H1 (cell line): Measurements from ENCODE around the gene ZNF831. TPM values are rescaled to one million over a fixed set of nuclear protein-coding genes. Genes with fewer than 3 reads are reported as not detected.

Source experiments
- BACH1 ChIP-seq: IDR thresholded peaks from 2 replicates; pipeline ENCODE4 v1.6.1; 2012; ENCODE audit warnings: low read length, improper control_type of control experiment
- CBX5 ChIP-seq: fragments of 300-800, 300-1000 bp; sonication (generic); IDR thresholded peaks from 2 replicates; pipeline ENCODE4 v1.7.1; 2016; ENCODE audit warnings: antibody characterized with exemption, low read length, low read depth
- CHD2 ChIP-seq: IDR thresholded peaks from 2 replicates; pipeline ENCODE4 v1.6.1; 2012; ENCODE audit warnings: low read length, improper control_type of control experiment
- EP300 ChIP-seq, 2 experiments: IDR thresholded peaks; 1 replicate in 1 of 2; 2 replicates in 1 of 2; pipeline ENCODE4 v1.6.1; 2011 to 2012; ENCODE audit warnings: low read depth in 2 of 2, low read length in 2 of 2, mild to moderate bottlenecking in 2 of 2, borderline replicate concordance in 1 of 2, inconsistent platforms in 1 of 2, moderate library complexity in 1 of 2
- KDM4A ChIP-seq: IDR thresholded peaks from one replicate; pipeline ENCODE4 v1.7.1; 2012; ENCODE audit warnings: low read depth, mild to moderate bottlenecking, moderate library complexity, low read length, inconsistent platforms; ENCODE audit not compliant: severe bottlenecking
- MAFK ChIP-seq: IDR thresholded peaks from 2 replicates; pipeline ENCODE4 v1.6.1; 2012; ENCODE audit warnings: low read depth, mild to moderate bottlenecking, improper control_type of control experiment, low read length
- POLR2A ChIP-seq, 2 experiments: IDR thresholded peaks; 1 replicate in 1 of 2; 2 replicates in 1 of 2; pipeline ENCODE4 v1.6.1; 2011; ENCODE audit warnings: low read depth in 2 of 2, low read length in 2 of 2, mild to moderate bottlenecking in 2 of 2; ENCODE audit errors: control extremely low read depth in 1 of 2
- RNF2 ChIP-seq: fragments of 200-900, 300-1000 bp; sonication (generic); IDR thresholded peaks from 2 replicates; pipeline ENCODE4 v1.7.1; 2016; ENCODE audit warnings: borderline replicate concordance, low read depth, mild to moderate bottlenecking, antibody characterized with exemption, low read length; ENCODE audit not compliant: poor library complexity, severe bottlenecking; ENCODE audit errors: missing control alignments
- SIN3A ChIP-seq, 2 experiments: IDR thresholded peaks in 1 of 2; conservative IDR thresholded peaks in 1 of 2; 2 replicates each; pipeline ENCODE4 v1.6.1; 2011 to 2012; ENCODE audit warnings: low read length in 2 of 2, improper control_type of control experiment in 1 of 2, low read depth in 1 of 2, mild to moderate bottlenecking in 1 of 2
- TBP ChIP-seq: IDR thresholded peaks from 2 replicates; pipeline ENCODE4 v1.6.1; 2011; ENCODE audit warnings: low read depth, low read length, improper control_type of control experiment
- polyA plus RNA-seq, 7 experiments: library from polyadenylated mRNA; depleted of rRNA in 3 of 7; stranded (reverse) in 5 of 7; unstranded in 2 of 7; fragments of >200 nt in 5 of 7; fragments of 200-250 nt in 2 of 7; gene quantifications; 1 replicate in 5 of 7; 2 replicates in 1 of 7; 4 replicates in 1 of 7; pipeline versions ENCODE4 v1.2.1 to v1.2.3, GENCODE V29; 2011 to 2013; ENCODE audit warnings: missing spikeins in 2 of 7, mixed read lengths in 2 of 7
- total RNA-seq: library from RNA; stranded (reverse); fragmentation: NEBNext Ultra II Directional; extraction: Animal tissue kit (Norgen Biotek cat#: 25700); gene quantifications from 2 replicates; pipeline ENCODE4 v1.2.1, GENCODE V29; 2021
- TF ChIP-seq, protein P1 (sequence below): fragments of 300-600 bp; sonication (generic); IDR thresholded peaks from 2 replicates; pipeline ENCODE4 v1.7.1; 2012; ENCODE audit warnings: low read length, moderate library complexity, mild to moderate bottlenecking, inconsistent platforms; ENCODE audit not compliant: insufficient replicate concordance
- TF ChIP-seq, protein P2 (sequence below): IDR thresholded peaks from 2 replicates; pipeline ENCODE4 v1.6.1; 2012; ENCODE audit warnings: inconsistent platforms

The ZNF831 gene
- total and polyA plus RNA-seq, 2 of the 8 experiments (the other 6 are each of a cell fraction or from before 2014, with no cell fraction given): not detected

DNA sequence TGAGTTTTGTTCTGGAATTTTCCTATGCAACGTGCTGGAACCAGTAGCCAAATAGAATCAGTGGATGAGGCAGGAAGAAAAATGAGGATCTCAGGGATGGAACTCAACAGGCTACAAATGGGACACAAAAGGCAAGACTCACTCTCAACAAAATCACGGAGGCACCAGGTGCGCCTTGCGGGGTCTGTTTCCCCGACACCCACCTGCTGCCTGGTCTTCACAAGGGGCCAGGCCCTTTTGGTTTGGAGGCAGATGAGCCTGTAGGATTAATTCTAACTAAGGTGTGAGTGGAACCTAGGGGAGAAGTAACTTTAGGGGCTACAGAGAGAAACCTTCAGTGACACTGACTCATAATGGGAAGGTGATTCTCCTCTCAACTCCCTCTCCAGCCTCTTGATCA lies 56.5 kb downstream of the ZNF831 start (continued):
- TF ChIP-seq, protein P1, sequence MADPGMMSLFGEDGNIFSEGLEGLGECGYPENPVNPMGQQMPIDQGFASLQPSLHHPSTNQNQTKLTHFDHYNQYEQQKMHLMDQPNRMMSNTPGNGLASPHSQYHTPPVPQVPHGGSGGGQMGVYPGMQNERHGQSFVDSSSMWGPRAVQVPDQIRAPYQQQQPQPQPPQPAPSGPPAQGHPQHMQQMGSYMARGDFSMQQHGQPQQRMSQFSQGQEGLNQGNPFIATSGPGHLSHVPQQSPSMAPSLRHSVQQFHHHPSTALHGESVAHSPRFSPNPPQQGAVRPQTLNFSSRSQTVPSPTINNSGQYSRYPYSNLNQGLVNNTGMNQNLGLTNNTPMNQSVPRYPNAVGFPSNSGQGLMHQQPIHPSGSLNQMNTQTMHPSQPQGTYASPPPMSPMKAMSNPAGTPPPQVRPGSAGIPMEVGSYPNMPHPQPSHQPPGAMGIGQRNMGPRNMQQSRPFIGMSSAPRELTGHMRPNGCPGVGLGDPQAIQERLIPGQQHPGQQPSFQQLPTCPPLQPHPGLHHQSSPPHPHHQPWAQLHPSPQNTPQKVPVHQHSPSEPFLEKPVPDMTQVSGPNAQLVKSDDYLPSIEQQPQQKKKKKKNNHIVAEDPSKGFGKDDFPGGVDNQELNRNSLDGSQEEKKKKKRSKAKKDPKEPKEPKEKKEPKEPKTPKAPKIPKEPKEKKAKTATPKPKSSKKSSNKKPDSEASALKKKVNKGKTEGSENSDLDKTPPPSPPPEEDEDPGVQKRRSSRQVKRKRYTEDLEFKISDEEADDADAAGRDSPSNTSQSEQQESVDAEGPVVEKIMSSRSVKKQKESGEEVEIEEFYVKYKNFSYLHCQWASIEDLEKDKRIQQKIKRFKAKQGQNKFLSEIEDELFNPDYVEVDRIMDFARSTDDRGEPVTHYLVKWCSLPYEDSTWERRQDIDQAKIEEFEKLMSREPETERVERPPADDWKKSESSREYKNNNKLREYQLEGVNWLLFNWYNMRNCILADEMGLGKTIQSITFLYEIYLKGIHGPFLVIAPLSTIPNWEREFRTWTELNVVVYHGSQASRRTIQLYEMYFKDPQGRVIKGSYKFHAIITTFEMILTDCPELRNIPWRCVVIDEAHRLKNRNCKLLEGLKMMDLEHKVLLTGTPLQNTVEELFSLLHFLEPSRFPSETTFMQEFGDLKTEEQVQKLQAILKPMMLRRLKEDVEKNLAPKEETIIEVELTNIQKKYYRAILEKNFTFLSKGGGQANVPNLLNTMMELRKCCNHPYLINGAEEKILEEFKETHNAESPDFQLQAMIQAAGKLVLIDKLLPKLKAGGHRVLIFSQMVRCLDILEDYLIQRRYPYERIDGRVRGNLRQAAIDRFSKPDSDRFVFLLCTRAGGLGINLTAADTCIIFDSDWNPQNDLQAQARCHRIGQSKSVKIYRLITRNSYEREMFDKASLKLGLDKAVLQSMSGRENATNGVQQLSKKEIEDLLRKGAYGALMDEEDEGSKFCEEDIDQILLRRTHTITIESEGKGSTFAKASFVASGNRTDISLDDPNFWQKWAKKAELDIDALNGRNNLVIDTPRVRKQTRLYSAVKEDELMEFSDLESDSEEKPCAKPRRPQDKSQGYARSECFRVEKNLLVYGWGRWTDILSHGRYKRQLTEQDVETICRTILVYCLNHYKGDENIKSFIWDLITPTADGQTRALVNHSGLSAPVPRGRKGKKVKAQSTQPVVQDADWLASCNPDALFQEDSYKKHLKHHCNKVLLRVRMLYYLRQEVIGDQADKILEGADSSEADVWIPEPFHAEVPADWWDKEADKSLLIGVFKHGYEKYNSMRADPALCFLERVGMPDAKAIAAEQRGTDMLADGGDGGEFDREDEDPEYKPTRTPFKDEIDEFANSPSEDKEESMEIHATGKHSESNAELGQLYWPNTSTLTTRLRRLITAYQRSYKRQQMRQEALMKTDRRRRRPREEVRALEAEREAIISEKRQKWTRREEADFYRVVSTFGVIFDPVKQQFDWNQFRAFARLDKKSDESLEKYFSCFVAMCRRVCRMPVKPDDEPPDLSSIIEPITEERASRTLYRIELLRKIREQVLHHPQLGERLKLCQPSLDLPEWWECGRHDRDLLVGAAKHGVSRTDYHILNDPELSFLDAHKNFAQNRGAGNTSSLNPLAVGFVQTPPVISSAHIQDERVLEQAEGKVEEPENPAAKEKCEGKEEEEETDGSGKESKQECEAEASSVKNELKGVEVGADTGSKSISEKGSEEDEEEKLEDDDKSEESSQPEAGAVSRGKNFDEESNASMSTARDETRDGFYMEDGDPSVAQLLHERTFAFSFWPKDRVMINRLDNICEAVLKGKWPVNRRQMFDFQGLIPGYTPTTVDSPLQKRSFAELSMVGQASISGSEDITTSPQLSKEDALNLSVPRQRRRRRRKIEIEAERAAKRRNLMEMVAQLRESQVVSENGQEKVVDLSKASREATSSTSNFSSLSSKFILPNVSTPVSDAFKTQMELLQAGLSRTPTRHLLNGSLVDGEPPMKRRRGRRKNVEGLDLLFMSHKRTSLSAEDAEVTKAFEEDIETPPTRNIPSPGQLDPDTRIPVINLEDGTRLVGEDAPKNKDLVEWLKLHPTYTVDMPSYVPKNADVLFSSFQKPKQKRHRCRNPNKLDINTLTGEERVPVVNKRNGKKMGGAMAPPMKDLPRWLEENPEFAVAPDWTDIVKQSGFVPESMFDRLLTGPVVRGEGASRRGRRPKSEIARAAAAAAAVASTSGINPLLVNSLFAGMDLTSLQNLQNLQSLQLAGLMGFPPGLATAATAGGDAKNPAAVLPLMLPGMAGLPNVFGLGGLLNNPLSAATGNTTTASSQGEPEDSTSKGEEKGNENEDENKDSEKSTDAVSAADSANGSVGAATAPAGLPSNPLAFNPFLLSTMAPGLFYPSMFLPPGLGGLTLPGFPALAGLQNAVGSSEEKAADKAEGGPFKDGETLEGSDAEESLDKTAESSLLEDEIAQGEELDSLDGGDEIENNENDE: no peak
- TF ChIP-seq SIN3A (conservative IDR thresholded peaks at IDR 0.05 in 1 of 2, IDR thresholded peaks at IDR 0.05 in 1 of 2; ENCODE audit: low read depth in 1 of 2, low read length in 2 of 2) (no peak), POLR2A (IDR thresholded peaks at IDR 0.05; ENCODE audit: control extremely low read depth in 1 of 2, low read depth in 2 of 2, low read length in 2 of 2) (no peak), TBP (no peak), EP300 (IDR thresholded peaks at IDR 0.05; ENCODE audit: borderline replicate concordance in 1 of 2, low read depth in 2 of 2, low read length in 2 of 2) (no peak), CHD2 (no peak), RNF2 (no peak), CBX5 (no peak), KDM4A (no peak), MAFK (no peak), BACH1 (no peak)
- TF ChIP-seq, protein P2, sequence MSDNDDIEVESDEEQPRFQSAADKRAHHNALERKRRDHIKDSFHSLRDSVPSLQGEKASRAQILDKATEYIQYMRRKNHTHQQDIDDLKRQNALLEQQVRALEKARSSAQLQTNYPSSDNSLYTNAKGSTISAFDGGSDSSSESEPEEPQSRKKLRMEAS: no peak
